Osteocyte (in vitro differentiated cells): Measurements from ENCODE around the gene RNPEPL1. TPM values are rescaled to one million over a fixed set of nuclear protein-coding genes. Genes with fewer than 3 reads are reported as not detected.

Experiments used
- DNase-seq: peaks from one replicate; pipeline ENCODE4 v3.0.0; 2021; ENCODE audit warnings: mixed read lengths; ENCODE audit not compliant: unreplicated experiment; ENCODE audit errors: extremely low spot score
- H3K27ac Mint-ChIP-seq: one replicate; pipeline ENCODE4 v1.8.0; 2021; ENCODE audit warnings: mild to moderate bottlenecking, mixed read lengths; ENCODE audit not compliant: unreplicated experiment
- H3K27me3 Mint-ChIP-seq: one replicate; pipeline ENCODE4 v1.8.0; 2021; ENCODE audit warnings: mixed read lengths; ENCODE audit not compliant: unreplicated experiment
- H3K36me3 Mint-ChIP-seq: one replicate; pipeline ENCODE4 v1.8.0; 2021; ENCODE audit warnings: mixed read lengths; ENCODE audit not compliant: unreplicated experiment
- H3K4me1 Mint-ChIP-seq: one replicate; pipeline ENCODE4 v1.8.0; 2021; ENCODE audit warnings: mixed read lengths; ENCODE audit not compliant: unreplicated experiment
- H3K4me3 Mint-ChIP-seq: one replicate; pipeline ENCODE4 v1.8.0; 2021; ENCODE audit warnings: mild to moderate bottlenecking, moderate library complexity, mixed read lengths; ENCODE audit not compliant: unreplicated experiment
- H3K9me3 Mint-ChIP-seq: one replicate; pipeline ENCODE4 v1.8.0; 2021; ENCODE audit warnings: mixed read lengths; ENCODE audit not compliant: unreplicated experiment
- CTCF ChIP-seq: fragments of 200-600 bp; sonication (generic); IDR thresholded peaks from 2 replicates; pipeline ENCODE4 v1.5.0; 2021; ENCODE audit warnings: antibody characterized with exemption, mild to moderate bottlenecking, moderate library complexity
- total RNA-seq: library from RNA; stranded (reverse); gene quantifications from 2 replicates; pipeline ENCODE4 v1.2.1, GENCODE V29; 2021

RNPEPL1 gene
- total RNA-seq, 1 donor from 2014 or later: 56.5 TPM

GRCh38 chr2:240573516-240574385 lies 5.5 kb downstream of the RNPEPL1 start:
- Mint-ChIP-seq H3K4me3 (no peak overlapping the region), H3K27me3 (no peaks in the 10 kb centered on the region), H3K27ac (no peak overlapping the region), H3K36me3 (no peaks in the 10 kb centered on the region), H3K9me3 (no peaks in the 10 kb centered on the region), H3K4me1 (peaks cover 16% of the 10 kb centered on the region)
- DNase-seq: no peak
- no peak for TF ChIP-seq CTCF

- no peaks in the 10 kb centered on the region for H3K27me3 Mint-ChIP-seq
- H3K4me1 Mint-ChIP-seq: peaks cover 12% of the 10 kb centered on the region
- no peaks in the 10 kb centered on the region for H3K36me3 Mint-ChIP-seq
- H3K27ac Mint-ChIP-seq: no peak overlapping the region
- no peaks in the 10 kb centered on the region for H3K9me3 Mint-ChIP-seq
- no peak for DNase-seq
- no peak overlapping the region for H3K4me3 Mint-ChIP-seq
- TF ChIP-seq CTCF: no peak
These were observed 6.3 kb downstream of the RNPEPL1 start for GRCh38 chr2:240574386-240575100.

DNA sequence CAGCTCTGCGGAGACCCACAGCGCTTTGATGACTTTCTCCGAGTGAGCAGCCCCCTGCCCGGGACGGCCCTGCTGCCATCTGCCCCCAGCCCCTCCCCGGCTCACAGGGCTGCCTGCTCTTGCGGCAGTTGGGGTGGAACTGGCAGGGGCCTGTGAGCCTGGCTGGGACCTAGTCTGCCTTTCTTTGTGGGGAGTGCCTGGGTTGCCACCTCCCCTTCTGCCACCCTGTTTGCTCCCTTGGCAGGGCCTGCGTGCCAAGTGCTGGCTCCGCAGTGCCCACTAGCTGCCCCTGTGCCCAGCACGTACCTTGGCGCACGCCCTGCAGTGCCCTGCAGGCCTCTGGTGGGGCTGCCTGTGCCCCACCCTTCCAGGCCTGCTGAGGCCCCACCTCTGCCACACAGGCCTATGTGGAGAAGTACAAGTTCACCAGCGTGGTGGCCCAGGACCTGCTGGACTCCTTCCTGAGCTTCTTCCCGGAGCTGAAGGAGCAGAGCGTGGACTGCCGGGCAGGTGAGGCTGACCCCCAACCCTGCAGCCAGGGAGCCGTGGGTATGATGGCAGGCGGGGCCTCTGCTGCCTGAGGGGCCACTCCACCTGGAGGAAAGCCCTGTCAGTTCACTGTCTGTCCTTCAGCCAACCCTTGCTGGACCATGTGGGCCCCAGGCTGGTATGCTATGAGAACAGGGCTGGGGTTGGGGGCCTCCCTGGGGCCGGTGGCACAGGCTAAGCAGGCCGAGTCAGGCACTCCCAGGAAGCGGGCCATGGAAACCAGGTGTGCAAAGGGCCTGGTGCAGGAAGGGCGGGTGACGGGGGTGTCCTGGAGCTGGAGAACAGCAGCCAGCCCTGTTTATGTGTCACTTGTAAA lies 7.0 kb downstream of the RNPEPL1 start:
- DNase-seq: no peak
- Mint-ChIP-seq H3K36me3 (no peaks in the 10 kb centered on the region), H3K27me3 (no peaks in the 10 kb centered on the region), H3K4me3 (no peak overlapping the region), H3K9me3 (peaks cover under 1% of the 10 kb centered on the region), H3K27ac (no peak overlapping the region), H3K4me1 (peaks cover 13% of the 10 kb centered on the region)
- TF ChIP-seq CTCF: no peak

DNA sequence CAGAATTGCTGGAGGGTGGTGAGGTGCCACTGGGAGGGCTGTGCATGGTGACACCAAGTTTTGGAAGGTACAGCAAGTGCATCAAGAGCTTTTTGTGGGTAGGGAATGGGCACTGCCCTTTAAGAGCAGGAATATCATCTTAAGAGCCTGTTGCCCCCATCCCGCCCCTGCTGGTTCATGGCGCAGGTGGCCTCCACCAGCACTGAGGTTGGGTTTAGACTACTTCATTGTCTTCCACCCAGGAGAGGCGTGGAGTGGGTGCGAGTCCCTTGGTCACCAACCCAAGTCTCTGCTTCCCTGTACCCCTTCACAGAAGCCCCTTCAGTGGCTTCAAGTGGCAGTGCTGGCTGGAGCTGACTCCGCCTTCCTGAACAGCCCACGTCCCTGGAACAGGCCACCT lies 7.8 kb downstream of the RNPEPL1 start:
- Mint-ChIP-seq H3K9me3 (peaks cover 6% of the 10 kb centered on the region), H3K27me3 (no peaks in the 10 kb centered on the region), H3K36me3 (no peaks in the 10 kb centered on the region), H3K4me1 (peaks cover 14% of the 10 kb centered on the region), H3K27ac (no peak overlapping the region), H3K4me3 (no peak overlapping the region)
- no peak for DNase-seq
- TF ChIP-seq CTCF: no peak
